Panc1 (cell line): ENCODE data around the gene SERAC1. TPM values are rescaled to one million over a fixed set of nuclear protein-coding genes. Genes with fewer than 3 reads are reported as not detected.

Source experiments
- ATAC-seq: fragments of 200-7000 bp; cut with Tn5 transposase; 2 replicates; pipeline ENCODE4 v1.9.1; 2020; ENCODE audit warnings: mild to moderate bottlenecking, moderate library complexity
- BruUV-seq: library from RNA; stranded (reverse); fragments of 400-500 nt; replicated peaks from 2 replicates; lab custom pipeline; 2021; lab: Mats Ljungman, UMichigan
- CTCF ChIA-PET: fragments of 300-600 bp; sonication (Branson Sonifier 250); formaldehyde crosslinking; loops from one replicate; lab custom pipeline; 2022; ENCODE audit warnings: antibody characterized with exemption; lab: Charles Lee
- POLR2A ChIA-PET: fragments of 300-600 bp; sonication (Branson Sonifier 250); formaldehyde crosslinking; loops from one replicate; lab custom pipeline; 2022; ENCODE audit warnings: antibody characterized with exemption; lab: Charles Lee
- DNase-seq: peaks from one replicate; pipeline ENCODE4 v3.0.0-alpha.2; 2010; ENCODE audit warnings: low read depth, low spot score
- H3K27ac ChIP-seq: 2 replicates; pipeline ENCODE4 v1.5.1; 2011; ENCODE audit warnings: mild to moderate bottlenecking, low read length, inconsistent platforms
- H3K27me3 ChIP-seq: fragments of 200-500 bp; sonication (Bioruptor generic); 2 replicates; pipeline ENCODE4 v1.6.0; 2014; ENCODE audit warnings: low read length, inconsistent platforms; ENCODE audit not compliant: control insufficient read depth, insufficient read depth
- H3K36me3 ChIP-seq: fragments of 200-500 bp; sonication (Bioruptor generic); 2 replicates; pipeline ENCODE4 v1.5.1; 2014; ENCODE audit warnings: inconsistent platforms, mild to moderate bottlenecking, low read length, moderate library complexity; ENCODE audit not compliant: control insufficient read depth, insufficient read depth
- H3K4me1 ChIP-seq: 2 replicates; pipeline ENCODE4 v1.5.1; 2011; ENCODE audit warnings: inconsistent platforms, mild to moderate bottlenecking, low read length, moderate library complexity; ENCODE audit not compliant: control insufficient read depth, insufficient read depth
- H3K4me3 ChIP-seq, 2 experiments: 2 replicates each; pipeline ENCODE4 v1.5.1; 2011 to 2012; ENCODE audit warnings: low read depth in 2 of 2, low read length in 2 of 2, mild to moderate bottlenecking in 2 of 2, inconsistent platforms in 1 of 2, moderate library complexity in 1 of 2
- H3K9me3 ChIP-seq: fragments of 200-500 bp; sonication (Bioruptor generic); 2 replicates; pipeline ENCODE4 v1.5.1; 2014; ENCODE audit warnings: low read depth, mild to moderate bottlenecking, inconsistent platforms, low read length, moderate library complexity; ENCODE audit not compliant: control insufficient read depth, insufficient read depth
- CTCF ChIP-seq: fragments of 450-650 bp; IDR thresholded peaks from 2 replicates; pipeline ENCODE4 v1.5.1; 2017; ENCODE audit warnings: mild to moderate bottlenecking
- POLR2AphosphoS5 ChIP-seq: IDR thresholded peaks from 2 replicates; pipeline ENCODE4 v1.6.1; 2012; ENCODE audit warnings: mild to moderate bottlenecking, low read depth, low read length, moderate library complexity
- REST ChIP-seq, 2 experiments: IDR thresholded peaks; 2 replicates each; pipeline ENCODE4 v1.6.1; 2011 to 2012; ENCODE audit warnings: low read depth in 2 of 2, control low read depth in 1 of 2, low read length in 1 of 2, mild to moderate bottlenecking in 1 of 2, moderate library complexity in 1 of 2; ENCODE audit not compliant: insufficient read depth in 1 of 2
- SIN3A ChIP-seq: IDR thresholded peaks from 2 replicates; pipeline ENCODE4 v1.6.1; 2012; ENCODE audit warnings: low read depth, mild to moderate bottlenecking, low read length, moderate library complexity, borderline replicate concordance; ENCODE audit not compliant: insufficient read depth
- TCF7L2 ChIP-seq: IDR thresholded peaks from 2 replicates; pipeline ENCODE4 v1.6.1; 2011; ENCODE audit warnings: mild to moderate bottlenecking, low read depth, low read length, inconsistent platforms
- in situ Hi-C: cut with HindIII; loops from 2 replicates; pipeline ENCODE4 v1.10.0; 2016; ENCODE audit warnings: low sequenced_read_pairs, low pct_unique_long_range_greater_than_20kb
- intact Hi-C: fragments of 100-400 bp; cut with micrococcal nuclease; formaldehyde crosslinking; loops from one replicate; pipeline ENCODE4 v1.10.0; 2022; ENCODE audit not compliant: unreplicated experiment
- total RNA-seq: library from RNA; stranded (reverse); gene quantifications from one replicate; pipeline ENCODE4 v1.2.1, GENCODE V29; 2021; ENCODE audit not compliant: unreplicated experiment

Gene SERAC1
- total RNA-seq, 1 experiment from 2014 or later, result 8.2 TPM

GRCh38 chr6:158142789-158143188 lies 25.3 kb downstream of the SERAC1 start:
- TF ChIP-seq REST (IDR thresholded peaks at IDR 0.05; ENCODE audit: insufficient read depth in 1 of 2, low read depth in 2 of 2, low read length in 1 of 2) (no peak), POLR2AphosphoS5 (no peak), TCF7L2 (no peak), CTCF (no peak), SIN3A (no peak)
- in situ Hi-C loops (no loop called here), intact Hi-C loops (no loop called here)
- POLR2A ChIA-PET, result no interaction called here
- DNase-seq (peak; percentile 61), ATAC-seq (no peak)
- BruUV-seq, result no TSS peak
- Histone ChIP-seq H3K4me1 (no peaks in the 10 kb centered on the region), H3K4me3 (no peak overlapping the region), H3K27me3 (no peaks in the 10 kb centered on the region), H3K36me3 (no peaks in the 10 kb centered on the region), H3K27ac (no peak overlapping the region), H3K9me3 (no peaks in the 10 kb centered on the region)
- CTCF ChIA-PET, result no interaction called here

GRCh38 chr6:158131926-158132325 lies 36.1 kb downstream of the SERAC1 start:
- in situ Hi-C loops (no loop called here), intact Hi-C loops (no loop called here)
- Histone ChIP-seq H3K4me1 (no peaks in the 10 kb centered on the region), H3K4me3 (no peak overlapping the region), H3K27ac (no peak overlapping the region), H3K27me3 (no peaks in the 10 kb centered on the region), H3K36me3 (no peaks in the 10 kb centered on the region), H3K9me3 (no peaks in the 10 kb centered on the region)
- ATAC-seq, result peak; percentile 96
- BruUV-seq, result no TSS peak
- TF ChIP-seq CTCF (peak; percentile 70), POLR2AphosphoS5 (no peak)
- no peak for DNase-seq
- ChIA-PET CTCF (interaction anchor here (0.9 kb wide), 1 partner anchor 9 kb away, joined by 6 read pairs; no protein-coding TSS in a partner anchor), POLR2A (no interaction called here)
